ENCODE results near the gene TMEM202. TPM values are rescaled to one million over a fixed set of nuclear protein-coding genes. Genes with fewer than 3 reads are reported as not detected.
"Not testable (repeated sequence)": the region's sequence is repeated elsewhere in the genome, so short reads cannot be mapped to it uniquely, and the experiment has no call there.

Gene TMEM202
- total RNA-seq, 4 donors from 2014 or later: not detected

- Histone ChIP-seq H3K4me3 (no peak overlapping the region), H3K27me3 (no peaks in the 10 kb centered on the region), H3K9me3 (no peaks in the 10 kb centered on the region), H3K36me3 (peaks cover 0 to 12% (median 5%) of the 10 kb centered on the region in 3 donors), H3K27ac (no peak overlapping the region), H3K4me1 (peaks cover 0 to 63% (median 17%) of the 10 kb centered on the region in 4 donors)
- TF ChIP-seq POLR2A (IDR thresholded peaks at IDR 0.05): no peak
- no peak for TF ChIP-seq EP300 (IDR thresholded peaks at IDR 0.05)
- TF ChIP-seq, protein P1, sequence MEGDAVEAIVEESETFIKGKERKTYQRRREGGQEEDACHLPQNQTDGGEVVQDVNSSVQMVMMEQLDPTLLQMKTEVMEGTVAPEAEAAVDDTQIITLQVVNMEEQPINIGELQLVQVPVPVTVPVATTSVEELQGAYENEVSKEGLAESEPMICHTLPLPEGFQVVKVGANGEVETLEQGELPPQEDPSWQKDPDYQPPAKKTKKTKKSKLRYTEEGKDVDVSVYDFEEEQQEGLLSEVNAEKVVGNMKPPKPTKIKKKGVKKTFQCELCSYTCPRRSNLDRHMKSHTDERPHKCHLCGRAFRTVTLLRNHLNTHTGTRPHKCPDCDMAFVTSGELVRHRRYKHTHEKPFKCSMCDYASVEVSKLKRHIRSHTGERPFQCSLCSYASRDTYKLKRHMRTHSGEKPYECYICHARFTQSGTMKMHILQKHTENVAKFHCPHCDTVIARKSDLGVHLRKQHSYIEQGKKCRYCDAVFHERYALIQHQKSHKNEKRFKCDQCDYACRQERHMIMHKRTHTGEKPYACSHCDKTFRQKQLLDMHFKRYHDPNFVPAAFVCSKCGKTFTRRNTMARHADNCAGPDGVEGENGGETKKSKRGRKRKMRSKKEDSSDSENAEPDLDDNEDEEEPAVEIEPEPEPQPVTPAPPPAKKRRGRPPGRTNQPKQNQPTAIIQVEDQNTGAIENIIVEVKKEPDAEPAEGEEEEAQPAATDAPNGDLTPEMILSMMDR (IDR thresholded peaks at IDR 0.05): no peak
- no peak for DNase-seq (ENCODE audit: low spot score in 2 of 2)
Observed at GRCh38 chr15:72372361-72372760, 25.7 kb upstream of the TMEM202 start.

DNA sequence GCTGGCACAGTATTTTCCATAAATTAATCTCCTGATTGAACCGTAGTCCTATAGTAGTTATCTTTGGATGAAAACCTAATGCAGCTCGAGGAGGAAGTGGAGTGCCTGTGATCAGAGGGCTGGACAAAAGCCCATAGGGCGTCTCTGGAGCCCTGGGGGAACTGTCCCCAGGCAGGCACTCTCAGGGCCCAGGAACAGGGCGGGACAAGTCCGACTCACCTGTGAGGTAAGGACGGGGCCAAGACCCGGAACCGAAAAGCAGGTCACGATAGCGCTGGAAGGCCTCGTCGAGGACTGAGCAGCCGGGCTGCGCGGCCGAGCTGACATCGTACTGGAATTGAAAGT, 22.6 kb upstream of the TMEM202 start:
- 0 to 2% methylated on average over 11 to 17 of the region's 17 CpGs for WGBS, 2 donors
- Histone ChIP-seq H3K36me3 (peaks cover 0 to 5% (median 3%) of the 10 kb centered on the region in 3 donors), H3K4me1 (peaks cover 0 to 44% (median 13%) of the 10 kb centered on the region in 4 donors), H3K27ac (peak overlapping the region; percentile 68 to 94 (median 86)), H3K27me3 (no peaks in the 10 kb centered on the region), H3K9me3 (no peaks in the 10 kb centered on the region), H3K4me3 (peak overlapping the region; percentile 65 to 95 (median 74))
- peak in 1 of 2 donors; percentile 26 for DNase-seq (ENCODE audit: low spot score in 2 of 2)
- TF ChIP-seq, protein P1 (IDR thresholded peaks at IDR 0.05): no peak
- TF ChIP-seq EP300 (IDR thresholded peaks at IDR 0.05) (no peak), POLR2A (IDR thresholded peaks at IDR 0.05) (no peak)

DNA sequence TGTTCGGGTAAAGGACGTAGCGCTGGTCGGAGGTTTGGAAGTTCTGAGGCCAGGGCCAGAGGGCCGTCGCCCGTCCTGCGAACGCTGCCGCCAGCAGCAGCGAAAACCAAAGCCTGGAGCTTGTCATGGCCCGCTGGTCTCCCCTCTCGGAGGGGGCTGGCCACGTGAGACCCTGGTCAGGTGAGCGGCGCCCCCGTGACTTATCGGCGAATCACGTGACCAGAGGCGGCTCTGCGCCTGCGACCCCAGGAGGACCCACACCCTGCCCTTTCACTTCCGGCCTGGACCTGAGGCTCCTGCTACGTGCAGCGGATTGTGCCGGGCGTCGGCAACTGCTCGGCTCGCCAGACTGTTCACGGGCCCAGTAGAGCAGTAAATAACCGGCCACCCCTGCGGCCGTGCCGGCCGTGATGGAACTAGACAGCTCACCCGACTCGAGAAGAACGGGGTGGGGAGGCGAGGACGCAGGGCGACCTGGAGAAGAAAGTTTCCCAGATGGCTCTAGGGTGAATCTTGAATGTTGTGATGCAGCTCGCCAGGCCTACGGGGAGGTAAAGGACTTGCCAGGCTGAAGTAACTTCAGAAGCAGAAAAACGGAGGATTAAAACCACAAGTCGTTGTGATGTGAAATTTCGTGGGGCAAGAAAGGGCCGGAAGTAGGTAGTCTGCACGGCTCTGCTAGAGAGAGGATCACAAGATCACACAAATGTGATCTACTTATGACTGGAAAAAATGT, 22.1 kb upstream of the TMEM202 start, which contains the start of gene HEXA:
TSS of gene HEXA (minus strand) at position 169 of the 736 bp plus-strand sequence. CDS start at position 127, 42 bp downstream.
- H3K27me3 ChIP-seq: no peaks in the 10 kb centered on the region
- H3K27ac ChIP-seq: peak within 1 kb of the TSS; percentile 68 to 94 (median 86)
- TF ChIP-seq EP300 (IDR thresholded peaks at IDR 0.05): peak; percentile 74 to 99
- TF ChIP-seq POLR2A (IDR thresholded peaks at IDR 0.05): peak; percentile 64 to 71
- TF ChIP-seq, protein P1 (IDR thresholded peaks at IDR 0.05): peak in 1 of 5 experiments; percentile 43
- WGBS, 2 donors: 0 to 1% methylated on average over 26 to 34 of the region's 50 CpGs
- no peaks in the 10 kb centered on the region for H3K9me3 ChIP-seq
- H3K4me3 ChIP-seq: peak within 1 kb of the TSS; percentile 65 to 95 (median 74)
- peaks cover 0 to 2% (median 0%) of the 10 kb centered on the region in 3 donors for H3K36me3 ChIP-seq
- DNase-seq (ENCODE audit: low spot score in 2 of 2): peak; percentile 98 to 99
- H3K4me1 ChIP-seq: peaks cover 0 to 44% (median 13%) of the 10 kb centered on the region in 4 donors

DNA sequence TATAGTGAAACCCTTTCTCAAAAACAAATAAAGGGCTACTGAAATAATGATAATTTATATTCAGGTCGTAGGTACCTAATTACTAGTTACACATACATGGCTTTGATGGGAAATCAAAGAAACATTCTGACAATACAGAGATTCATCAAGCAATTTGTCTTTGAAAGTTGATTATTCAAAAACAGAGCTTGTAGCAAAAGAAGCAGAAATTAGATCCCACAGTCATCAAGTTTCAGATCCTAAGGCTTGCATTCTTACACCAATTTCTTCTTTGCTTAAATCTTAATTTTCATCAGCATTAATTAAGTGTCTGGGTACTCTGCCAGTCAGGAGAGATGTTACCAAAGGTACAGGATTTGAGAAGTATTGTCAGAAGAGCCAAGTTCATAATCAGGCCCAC, 20.8 kb upstream of the TMEM202 start:
- no peak for DNase-seq (ENCODE audit: low spot score in 2 of 2)
- TF ChIP-seq, protein P1 (IDR thresholded peaks at IDR 0.05): no peak
- 77 to 91% methylated on average over 1 of the region's 1 CpG for WGBS, 2 donors
- H3K4me1 ChIP-seq: peaks cover 0 to 40% (median 13%) of the 10 kb centered on the region in 4 donors
- no peaks in the 10 kb centered on the region for H3K9me3 ChIP-seq
- H3K36me3 ChIP-seq: no peaks in the 10 kb centered on the region
- H3K27ac ChIP-seq: peak overlapping the region in 3 of 4 donors; percentile 82 to 94 (median 90)
- no peak overlapping the region for H3K4me3 ChIP-seq
- H3K27me3 ChIP-seq: no peaks in the 10 kb centered on the region

- H3K36me3 ChIP-seq; H3K4me3 ChIP-seq; H3K9me3 ChIP-seq; H3K27me3 ChIP-seq; H3K27ac ChIP-seq; DNase-seq (ENCODE audit: low spot score in 2 of 2): not testable (repeated sequence)
- 75 to 84% methylated on average over 3 of the region's 3 CpGs for WGBS, 2 donors
- peaks cover 0 to 22% (median 13%) of the 10 kb centered on the region in 4 donors for H3K4me1 ChIP-seq
Observed at GRCh38 chr15:72379106-72379505, 19.0 kb upstream of the TMEM202 start.
